GM18873 (cell line): ENCODE results near the gene RFWD3.
"Not testable (repeated sequence)": the region's sequence is repeated elsewhere in the genome, so short reads cannot be mapped to it uniquely, and the experiment has no call there.

ENCODE experiments used
- ATAC-seq: cut with Tn5 transposase; IDR thresholded peaks from one replicate; pipeline ENCODE4 v1.9.1; 2021; ENCODE audit warnings: mild to moderate bottlenecking, moderate library complexity, moderate number of reproducible peaks; ENCODE audit not compliant: unreplicated experiment, low FRiP score

The RFWD3 gene

DNA sequence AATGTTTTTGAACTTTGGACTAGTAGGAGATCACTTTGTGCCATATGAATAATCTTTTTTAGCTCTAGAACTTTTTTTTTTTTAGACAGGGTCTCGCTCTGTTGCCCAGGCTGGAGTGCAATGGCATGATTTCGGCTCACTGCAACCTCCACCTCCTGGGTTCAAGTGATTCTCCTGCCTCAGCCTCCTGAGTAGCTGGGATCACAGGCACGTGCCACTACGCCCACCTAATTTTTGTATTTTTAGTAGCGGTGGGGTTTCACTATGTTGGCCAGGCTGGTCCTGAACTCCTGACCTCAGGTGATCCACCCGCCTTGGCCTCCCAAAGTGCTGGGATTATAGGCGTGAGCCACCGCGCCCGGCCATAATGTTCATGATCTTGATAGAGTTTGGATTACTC lies 2.2 kb upstream of the RFWD3 start:
- not testable (repeated sequence) for ATAC-seq

- no peak for ATAC-seq
Observed at GRCh38 chr16:74667255-74667700, 601 bp upstream of the RFWD3 start.

- ATAC-seq = no peak
Observed at GRCh38 chr16:74666010-74666421, 661 bp downstream of the RFWD3 start.

DNA sequence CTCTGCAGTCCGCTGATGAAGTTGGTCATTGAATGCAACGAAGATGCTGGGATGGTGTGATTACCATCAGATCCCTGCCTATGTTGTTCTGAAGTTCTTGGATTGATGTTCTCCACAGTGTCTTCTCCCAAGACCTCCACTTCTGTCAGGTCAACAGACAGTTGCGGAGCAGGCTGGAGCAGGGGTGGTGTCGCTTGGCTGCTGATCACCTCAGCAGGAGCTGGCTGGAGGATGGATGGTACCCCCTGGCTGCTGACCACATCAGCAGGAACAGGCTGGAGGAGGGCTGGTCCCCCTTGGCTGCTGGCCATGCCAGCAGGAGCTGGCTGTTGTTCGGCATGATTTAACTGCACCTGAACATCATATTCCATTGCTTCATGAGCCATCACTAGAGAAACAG lies 5.6 kb downstream of the RFWD3 start:
- no peak for ATAC-seq

DNA sequence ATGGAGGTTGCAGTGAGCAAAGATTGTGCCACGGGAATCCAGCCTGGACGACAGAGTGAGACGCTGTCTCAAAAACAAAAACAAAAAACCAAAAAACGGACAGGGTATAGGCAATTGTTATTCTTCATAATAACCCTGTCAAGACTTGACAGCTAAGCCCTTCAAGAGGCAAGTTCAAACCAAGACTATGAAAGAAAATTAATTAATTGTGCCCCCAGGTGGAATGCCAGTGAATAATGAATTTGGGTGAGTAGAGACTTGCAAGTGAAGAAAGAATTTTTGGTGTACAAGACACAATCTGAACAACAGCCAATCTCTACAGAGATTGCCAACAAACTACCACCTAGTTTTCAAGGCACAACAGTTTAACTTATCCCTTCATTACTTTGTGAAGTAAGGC lies 6.3 kb downstream of the RFWD3 start:
- ATAC-seq = no peak

- ATAC-seq = no peak
Observed at GRCh38 chr16:74659041-74659440, 7.6 kb downstream of the RFWD3 start.

GRCh38 chr16:74657870-74658642 lies 8.6 kb downstream of the RFWD3 start:
- no peak for ATAC-seq

DNA sequence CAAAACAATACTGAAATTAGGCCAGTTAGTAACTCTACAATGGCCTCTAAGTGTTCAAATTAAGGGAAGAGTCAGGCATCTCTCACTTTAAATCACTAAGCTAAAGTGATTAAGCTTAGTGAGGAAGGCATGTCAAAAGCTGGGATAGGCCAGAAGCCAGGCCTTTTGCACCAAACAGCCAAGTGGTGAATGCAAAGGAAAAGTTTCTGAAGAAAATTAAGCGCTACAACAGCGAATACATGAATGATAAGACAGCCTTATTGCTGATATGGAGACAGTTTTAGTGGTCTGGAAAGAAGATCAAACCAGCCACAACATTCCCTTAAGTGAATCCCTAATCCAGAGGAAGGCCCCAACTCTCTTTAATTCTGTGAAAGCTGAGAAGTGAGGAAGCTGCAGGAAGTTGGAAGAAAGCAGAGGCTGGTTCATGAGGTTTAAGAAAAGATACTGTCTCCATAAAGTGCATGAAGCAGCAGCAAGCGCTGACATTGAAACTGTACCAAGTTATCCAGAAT lies 12.1 kb downstream of the RFWD3 start:
- ATAC-seq = no peak

GRCh38 chr16:74652883-74653282 lies 13.8 kb downstream of the RFWD3 start:
- not testable (repeated sequence) for ATAC-seq

GRCh38 chr16:74652249-74652648 lies 14.4 kb downstream of the RFWD3 start:
- ATAC-seq = no peak

- ATAC-seq = no peak
Observed at GRCh38 chr16:74651841-74652240, 14.8 kb downstream of the RFWD3 start.

DNA sequence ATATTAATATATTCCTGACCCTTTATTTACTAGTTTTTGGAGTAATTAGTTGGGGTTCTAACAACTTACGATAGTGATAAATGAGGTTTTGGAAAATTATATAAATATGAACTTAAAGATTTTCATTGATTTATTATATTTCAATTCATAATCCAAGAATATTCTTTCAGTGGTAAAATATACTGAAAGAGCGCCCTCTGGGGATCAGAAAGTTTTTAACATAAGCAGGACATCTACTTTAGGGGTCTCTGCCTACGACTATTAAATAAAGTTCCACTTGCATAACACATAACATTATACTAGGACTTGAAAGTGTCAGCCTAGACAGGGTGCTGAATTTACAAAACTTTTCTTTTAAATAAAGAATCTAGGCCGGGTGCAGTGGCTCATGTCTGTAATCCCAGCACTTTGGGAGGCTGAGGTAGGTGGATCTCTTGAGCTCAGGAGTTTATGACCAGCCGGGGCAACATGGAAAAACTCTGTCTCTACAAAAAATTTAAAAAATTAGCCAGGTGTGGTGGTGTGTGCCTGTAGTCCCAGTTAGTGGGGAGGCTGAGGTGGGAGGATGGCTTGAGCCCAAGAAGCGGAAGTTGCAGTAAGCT lies 15.6 kb downstream of the RFWD3 start:
- ATAC-seq = no peak

GRCh38 chr16:74649839-74650504 lies 16.7 kb downstream of the RFWD3 start:
- no peak for ATAC-seq

DNA sequence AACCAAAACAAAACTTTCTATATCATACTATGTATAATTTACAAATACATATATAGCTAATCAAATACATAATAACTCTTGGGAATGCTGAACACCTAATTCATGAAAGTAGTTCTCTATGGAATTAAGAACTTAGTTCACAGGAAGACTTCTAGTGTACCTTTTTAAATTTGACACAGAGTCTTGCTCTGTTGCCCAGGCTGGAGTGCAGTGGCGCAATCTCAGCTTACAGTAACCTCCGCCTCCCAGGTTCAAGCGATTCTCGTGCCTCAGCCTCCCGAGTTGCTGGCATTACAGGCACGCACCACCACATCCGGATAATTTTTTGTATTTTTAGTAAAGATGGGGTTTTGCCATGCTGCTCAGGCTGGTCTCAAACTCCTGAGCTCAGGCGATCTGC lies 24.7 kb downstream of the RFWD3 start:
- no peak for ATAC-seq

- ATAC-seq = no peak
Observed at GRCh38 chr16:74637742-74638453, 28.8 kb downstream of the RFWD3 start.

DNA sequence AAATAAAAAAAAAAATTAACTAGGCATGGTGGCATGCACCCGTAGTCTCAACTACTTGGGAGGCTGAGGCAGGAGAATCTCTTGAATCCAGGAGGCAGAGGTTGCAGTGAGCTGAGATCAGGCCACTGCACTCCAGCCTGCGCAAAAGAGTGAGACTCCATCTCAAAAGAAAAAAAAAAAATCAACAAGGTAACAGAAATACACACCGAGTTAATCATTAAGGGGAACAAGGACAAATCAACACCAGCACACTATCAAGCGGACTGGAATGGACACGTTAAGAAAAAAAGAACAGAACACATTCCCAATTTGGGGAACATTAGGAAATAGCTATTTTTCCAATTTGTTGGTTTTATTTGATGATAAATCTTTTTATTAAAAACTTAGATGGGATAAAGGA lies 31.4 kb downstream of the RFWD3 start:
- ATAC-seq = no peak

DNA sequence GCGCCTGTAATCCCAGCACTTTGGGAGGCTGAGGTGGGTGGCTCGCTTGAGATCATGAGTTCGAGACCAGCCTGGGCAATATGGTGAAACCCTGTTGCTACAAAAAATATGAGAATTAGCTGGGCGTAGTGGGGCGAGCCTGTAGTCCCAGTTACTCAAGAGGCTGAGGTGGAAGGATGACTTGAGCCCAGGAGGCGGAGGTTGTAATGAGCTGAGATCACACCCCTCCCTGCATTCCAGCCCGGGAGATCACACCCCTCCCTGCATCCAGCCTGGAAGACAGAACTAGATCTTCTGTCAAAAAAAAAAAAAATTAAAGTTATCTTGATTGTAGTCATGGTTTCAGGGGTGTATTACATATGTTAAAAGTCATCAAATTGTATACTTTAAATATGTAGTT lies 33.0 kb downstream of the RFWD3 start:
- ATAC-seq = no peak

DNA sequence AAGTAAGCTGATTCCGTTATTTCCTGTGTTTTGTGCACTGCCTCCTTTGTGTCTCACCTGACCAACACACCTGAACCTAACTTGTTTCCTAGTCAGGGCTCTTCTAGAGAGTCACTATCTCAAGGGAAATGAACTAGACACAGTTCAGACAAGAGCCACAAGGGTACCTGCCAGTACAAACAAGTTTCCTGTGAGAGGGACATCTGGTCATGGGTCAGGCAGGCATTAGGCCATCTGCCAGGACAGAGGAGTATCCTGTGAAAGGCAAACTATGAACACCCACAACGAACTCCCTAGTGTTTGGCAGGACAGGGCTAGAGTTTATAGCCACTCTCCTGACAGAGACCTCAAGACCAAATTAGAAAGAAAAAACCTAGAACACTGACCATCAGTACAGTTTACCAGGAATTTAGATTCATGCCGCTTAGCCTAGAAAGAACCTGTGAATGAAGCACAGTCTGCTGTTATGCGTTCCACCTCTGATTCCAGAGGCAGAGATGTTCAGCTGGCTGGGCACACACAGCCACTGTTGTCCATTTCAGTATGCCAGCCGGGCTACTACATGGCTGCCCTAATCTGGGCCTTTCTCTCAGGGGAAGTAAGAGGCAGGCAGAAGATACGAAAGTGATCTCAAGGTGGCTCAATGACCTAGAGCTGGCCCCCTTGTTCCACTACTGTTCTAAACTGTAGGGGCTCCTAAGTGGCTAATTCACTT lies 39.0 kb downstream of the RFWD3 start:
- no peak for ATAC-seq

- no peak for ATAC-seq
Observed at GRCh38 chr16:74626741-74627416, 39.8 kb downstream of the RFWD3 start.
